Thyroid gland (tissue), 4 donors: ENCODE measurements around the gene ENKD1. TPM values are rescaled to one million over a fixed set of nuclear protein-coding genes. Genes with fewer than 3 reads are reported as not detected.

Experiments
- DNase-seq, 2 donors: peaks; one replicate each; pipeline ENCODE4 v3.0.0-alpha.2; 2019
- H3K27ac ChIP-seq, 3 donors: fragments of 200-600 bp; sonication (generic); 1 replicate in 2 of 3; 2 replicates in 1 of 3; pipeline ENCODE4 v1.5.1; 2016 to 2019; ENCODE audit warnings: mild to moderate bottlenecking in 1 of 3, moderate library complexity in 1 of 3
- H3K27me3 ChIP-seq: fragments of 200-600 bp; sonication (generic); one replicate; pipeline ENCODE4 v1.5.1; 2019
- H3K36me3 ChIP-seq, 2 donors: fragments of 200-600 bp; sonication (generic); one replicate each; pipeline ENCODE4 v1.5.1; 2016 to 2019
- H3K4me1 ChIP-seq, 2 donors: fragments of 200-600 bp; sonication (generic); one replicate each; pipeline ENCODE4 v1.5.1; 2017 to 2019
- H3K4me3 ChIP-seq, 3 donors: fragments of 200-600 bp; sonication (generic); replicated peaks in 1 of 3; 1 replicate in 2 of 3; 2 replicates in 1 of 3; pipeline ENCODE4 v1.5.1; 2016; ENCODE audit warnings: mild to moderate bottlenecking in 1 of 3
- H3K9me3 ChIP-seq: fragments of 200-600 bp; sonication (generic); one replicate; pipeline ENCODE4 v1.5.1; 2017
- CTCF ChIP-seq, 6 experiments: fragments of 200-600 bp in 3 of 6; fragments of 450-650 bp in 3 of 6; sonication (generic) in 3 of 6; IDR thresholded peaks; one replicate each; pipeline ENCODE4 v1.5.1; 2016 to 2019; ENCODE audit warnings: antibody characterized with exemption in 6 of 6, mild to moderate bottlenecking in 2 of 6, inconsistent platforms in 1 of 6, moderate library complexity in 1 of 6
- POLR2A ChIP-seq, 2 donors: fragments of 450-650 bp; IDR thresholded peaks; one replicate each; pipeline ENCODE4 v1.6.1; 2017; ENCODE audit warnings: antibody characterized with exemption in 2 of 2, mild to moderate bottlenecking in 2 of 2, moderate library complexity in 1 of 2
- WGBS, 2 donors: methylation state at CpG; one replicate each; pipeline ENCODE4 v1.1.5; 2017; 5-methylcytosine and 5-hydroxymethylcytosine counted together
- intact Hi-C: fragments of 100-400 bp; cut with DNase I; formaldehyde crosslinking; loops from one replicate; pipeline ENCODE4 v1.15.1; 2023
- total RNA-seq, 4 donors: library from RNA; depleted of rRNA; stranded (reverse); fragments of >200 nt; gene quantifications; one replicate each; pipeline ENCODE4 v1.2.3, GENCODE V29; 2016

Gene ENKD1
- total RNA-seq, 4 donors from 2014 or later = 14.2 to 33.2 (median 21.9) TPM

DNA sequence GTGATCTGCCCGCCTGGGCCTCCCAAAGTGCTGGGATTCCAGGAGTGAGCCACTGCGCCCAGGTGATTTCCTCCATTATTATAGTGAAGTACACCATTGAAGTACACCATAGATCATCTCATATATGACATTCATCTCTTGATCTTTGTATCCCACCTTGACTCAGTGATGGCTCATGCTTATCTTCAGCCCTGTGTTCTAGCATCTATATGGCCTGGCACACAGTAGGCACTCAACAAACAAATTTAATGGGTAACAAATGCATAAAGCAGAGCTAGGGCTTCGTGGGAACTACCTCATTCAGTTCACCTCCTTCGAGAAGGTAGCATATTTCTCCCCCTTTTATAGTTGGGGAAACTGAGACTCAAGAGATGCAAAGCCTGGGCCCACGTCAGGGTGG is 952 bp downstream of the ENKD1 start:
- TF ChIP-seq CTCF (IDR thresholded peaks at IDR 0.05) (no peak), POLR2A (IDR thresholded peaks at IDR 0.05) (no peak)
- Histone ChIP-seq H3K27me3 (no peaks in the 10 kb centered on the region), H3K4me3 (peak overlapping the region in 2 of 3 donors; percentile 72 to 86), H3K9me3 (no peaks in the 10 kb centered on the region), H3K36me3 (no peaks in the 10 kb centered on the region), H3K27ac (no peak overlapping the region), H3K4me1 (peaks cover 22 to 32% of the 10 kb centered on the region in 2 donors)
- WGBS, 2 donors = 79% methylated on average over 5 of the region's 5 CpGs
- no peak for DNase-seq
- intact Hi-C loops = loop anchor here (5.0 to 10.0 kb wide), 3 partner anchors 103 to 269 kb away; partner anchors contain the start of genes CTCF, CTRL and PSMB10

- no peak overlapping the region for H3K27ac ChIP-seq
- TF ChIP-seq CTCF (IDR thresholded peaks at IDR 0.05) = no peak
- no peak for TF ChIP-seq POLR2A (IDR thresholded peaks at IDR 0.05)
- no peak overlapping the region for H3K4me3 ChIP-seq
- no peaks in the 10 kb centered on the region for H3K36me3 ChIP-seq
- peaks cover 22 to 32% of the 10 kb centered on the region in 2 donors for H3K4me1 ChIP-seq
- no peaks in the 10 kb centered on the region for H3K27me3 ChIP-seq
- intact Hi-C loops = loop anchor here (5.0 to 10.0 kb wide), 3 partner anchors 103 to 270 kb away; partner anchors contain the start of genes CTCF, CTRL and PSMB10
- 85 to 92% methylated on average over 7 of the region's 7 CpGs for WGBS, 2 donors
- DNase-seq = no peak
- no peaks in the 10 kb centered on the region for H3K9me3 ChIP-seq
Measured at GRCh38 chr16:67664871-67665270, 1.7 kb downstream of the ENKD1 start.

- intact Hi-C loops = loop anchor here (10.0 kb wide), 1 partner anchor 271 kb away; the partner anchor contains the start of genes CTRL and PSMB10
- TF ChIP-seq CTCF (IDR thresholded peaks at IDR 0.05) (no peak), POLR2A (IDR thresholded peaks at IDR 0.05) (no peak)
- Histone ChIP-seq H3K27ac (no peak overlapping the region), H3K36me3 (no peaks in the 10 kb centered on the region), H3K4me3 (no peak overlapping the region), H3K9me3 (no peaks in the 10 kb centered on the region), H3K27me3 (no peaks in the 10 kb centered on the region), H3K4me1 (peaks cover 28 to 37% of the 10 kb centered on the region in 2 donors)
- no peak for DNase-seq
- 84 to 97% methylated on average over 4 of the region's 4 CpGs for WGBS, 2 donors
Measured at GRCh38 chr16:67664258-67664657, 2.3 kb downstream of the ENKD1 start.

GRCh38 chr16:67663877-67664222 is 2.7 kb downstream of the ENKD1 start:
- WGBS, 2 donors = 89 to 94% methylated on average over 3 to 6 of the region's 6 CpGs
- H3K27me3 ChIP-seq = no peaks in the 10 kb centered on the region
- H3K4me1 ChIP-seq = peaks cover 30 to 40% of the 10 kb centered on the region in 2 donors
- H3K9me3 ChIP-seq = no peaks in the 10 kb centered on the region
- no peaks in the 10 kb centered on the region for H3K36me3 ChIP-seq
- DNase-seq = no peak
- TF ChIP-seq CTCF (IDR thresholded peaks at IDR 0.05) = no peak
- no peak for TF ChIP-seq POLR2A (IDR thresholded peaks at IDR 0.05)
- no peak overlapping the region for H3K4me3 ChIP-seq
- H3K27ac ChIP-seq = no peak overlapping the region
- intact Hi-C loops = loop anchor here (10.0 kb wide), 1 partner anchor 271 kb away; the partner anchor contains the start of genes CTRL and PSMB10

GRCh38 chr16:67663151-67663876 is 3.2 kb downstream of the ENKD1 start:
- 86 to 92% methylated on average over 4 to 13 of the region's 25 CpGs for WGBS, 2 donors
- Histone ChIP-seq H3K9me3 (no peaks in the 10 kb centered on the region), H3K4me3 (no peak overlapping the region), H3K27me3 (no peaks in the 10 kb centered on the region), H3K27ac (no peak overlapping the region), H3K4me1 (peaks cover 30 to 40% of the 10 kb centered on the region in 2 donors), H3K36me3 (no peaks in the 10 kb centered on the region)
- DNase-seq = no peak
- intact Hi-C loops = loop anchor here (10.0 kb wide), 1 partner anchor 271 kb away; the partner anchor contains the start of genes CTRL and PSMB10
- TF ChIP-seq CTCF (IDR thresholded peaks at IDR 0.05) (peak in 1 of 6 experiments; percentile 34), POLR2A (IDR thresholded peaks at IDR 0.05) (no peak)
